RWPE2 (cell line): ENCODE measurements around the gene MESP2.
A peak's percentile ranks its signal among the peaks of the same experiment; 100 is the strongest.

Source experiments
- ATAC-seq: fragments of 200-7000 bp; cut with Tn5 transposase; 3 replicates; pipeline ENCODE4 v1.9.1; 2021; ENCODE audit warnings: low read depth
- DNase-seq: peaks from one replicate; pipeline ENCODE4 v3.0.0-alpha.2; 2020; ENCODE audit warnings: low spot score
- H3K27ac ChIP-seq: fragments of 450-650 bp; 2 replicates; pipeline ENCODE4 v1.5.1; 2017; ENCODE audit warnings: mild to moderate bottlenecking; ENCODE audit not compliant: poor library complexity, severe bottlenecking
- H3K27me3 ChIP-seq: fragments of 250-450 bp; sonication (Bioruptor Pico); 2 replicates; pipeline ENCODE4 v1.5.1; 2021; ENCODE audit warnings: mild to moderate bottlenecking, moderate library complexity; ENCODE audit not compliant: insufficient read depth, poor library complexity, severe bottlenecking
- H3K36me3 ChIP-seq: fragments of 250-450 bp; sonication (Bioruptor Pico); 2 replicates; pipeline ENCODE4 v1.5.1; 2020; ENCODE audit warnings: low read depth, mild to moderate bottlenecking, moderate library complexity
- H3K4me1 ChIP-seq: fragments of 250-450 bp; sonication (Bioruptor Pico); 2 replicates; pipeline ENCODE4 v1.5.1; 2021; ENCODE audit warnings: mild to moderate bottlenecking, moderate library complexity; ENCODE audit not compliant: insufficient read depth, poor library complexity, severe bottlenecking
- H3K4me3 ChIP-seq: fragments of 250-450 bp; sonication (Bioruptor Pico); 2 replicates; pipeline ENCODE4 v1.5.1; 2021; ENCODE audit warnings: mild to moderate bottlenecking, moderate library complexity; ENCODE audit not compliant: severe bottlenecking
- H3K9me3 ChIP-seq: fragments of 250-450 bp; sonication (Bioruptor Pico); 2 replicates; pipeline ENCODE4 v1.5.1; 2021; ENCODE audit warnings: mild to moderate bottlenecking, moderate library complexity; ENCODE audit not compliant: severe bottlenecking
- TF ChIP-seq, protein P1 (sequence below): fragments of 450-650 bp; IDR thresholded peaks from one replicate; pipeline ENCODE4 v1.5.1; 2017; ENCODE audit warnings: mild to moderate bottlenecking, moderate library complexity; ENCODE audit not compliant: poor library complexity, severe bottlenecking

The MESP2 gene

GRCh38 chr15:89826671-89827655, 50.8 kb downstream of the MESP2 start:
- no peak overlapping the region for H3K27ac ChIP-seq
- DNase-seq (no peak), ATAC-seq (no peak)
- TF ChIP-seq, protein P1, sequence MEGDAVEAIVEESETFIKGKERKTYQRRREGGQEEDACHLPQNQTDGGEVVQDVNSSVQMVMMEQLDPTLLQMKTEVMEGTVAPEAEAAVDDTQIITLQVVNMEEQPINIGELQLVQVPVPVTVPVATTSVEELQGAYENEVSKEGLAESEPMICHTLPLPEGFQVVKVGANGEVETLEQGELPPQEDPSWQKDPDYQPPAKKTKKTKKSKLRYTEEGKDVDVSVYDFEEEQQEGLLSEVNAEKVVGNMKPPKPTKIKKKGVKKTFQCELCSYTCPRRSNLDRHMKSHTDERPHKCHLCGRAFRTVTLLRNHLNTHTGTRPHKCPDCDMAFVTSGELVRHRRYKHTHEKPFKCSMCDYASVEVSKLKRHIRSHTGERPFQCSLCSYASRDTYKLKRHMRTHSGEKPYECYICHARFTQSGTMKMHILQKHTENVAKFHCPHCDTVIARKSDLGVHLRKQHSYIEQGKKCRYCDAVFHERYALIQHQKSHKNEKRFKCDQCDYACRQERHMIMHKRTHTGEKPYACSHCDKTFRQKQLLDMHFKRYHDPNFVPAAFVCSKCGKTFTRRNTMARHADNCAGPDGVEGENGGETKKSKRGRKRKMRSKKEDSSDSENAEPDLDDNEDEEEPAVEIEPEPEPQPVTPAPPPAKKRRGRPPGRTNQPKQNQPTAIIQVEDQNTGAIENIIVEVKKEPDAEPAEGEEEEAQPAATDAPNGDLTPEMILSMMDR, result no peak
- no peaks in the 10 kb centered on the region for H3K9me3 ChIP-seq
- H3K4me1 ChIP-seq, result peaks cover 18% of the 10 kb centered on the region
- no peaks in the 10 kb centered on the region for H3K36me3 ChIP-seq
- H3K4me3 ChIP-seq, result no peak overlapping the region
- no peaks in the 10 kb centered on the region for H3K27me3 ChIP-seq

GRCh38 chr15:89827829-89828228, 51.7 kb downstream of the MESP2 start:
- Histone ChIP-seq H3K9me3 (no peaks in the 10 kb centered on the region), H3K27ac (peak overlapping the region; percentile 10), H3K4me1 (peaks cover 11% of the 10 kb centered on the region), H3K4me3 (no peak overlapping the region), H3K36me3 (peaks cover 2% of the 10 kb centered on the region; the same call in 1 of the 2 replicates), H3K27me3 (no peaks in the 10 kb centered on the region)
- 0 out of 3 replicates have a peak, but pooled peaks have one; percentile 2 for ATAC-seq
- DNase-seq, result no peak
- TF ChIP-seq, protein P1, result no peak
